ENCODE data around the gene FAM181A. TPM values are rescaled to one million over a fixed set of nuclear protein-coding genes. Genes with fewer than 3 reads are reported as not detected.
A peak's percentile ranks its signal among the peaks of the same experiment; 100 is the strongest.

The FAM181A gene
- total RNA-seq, 2 experiments from 2014 or later = not detected

DNA sequence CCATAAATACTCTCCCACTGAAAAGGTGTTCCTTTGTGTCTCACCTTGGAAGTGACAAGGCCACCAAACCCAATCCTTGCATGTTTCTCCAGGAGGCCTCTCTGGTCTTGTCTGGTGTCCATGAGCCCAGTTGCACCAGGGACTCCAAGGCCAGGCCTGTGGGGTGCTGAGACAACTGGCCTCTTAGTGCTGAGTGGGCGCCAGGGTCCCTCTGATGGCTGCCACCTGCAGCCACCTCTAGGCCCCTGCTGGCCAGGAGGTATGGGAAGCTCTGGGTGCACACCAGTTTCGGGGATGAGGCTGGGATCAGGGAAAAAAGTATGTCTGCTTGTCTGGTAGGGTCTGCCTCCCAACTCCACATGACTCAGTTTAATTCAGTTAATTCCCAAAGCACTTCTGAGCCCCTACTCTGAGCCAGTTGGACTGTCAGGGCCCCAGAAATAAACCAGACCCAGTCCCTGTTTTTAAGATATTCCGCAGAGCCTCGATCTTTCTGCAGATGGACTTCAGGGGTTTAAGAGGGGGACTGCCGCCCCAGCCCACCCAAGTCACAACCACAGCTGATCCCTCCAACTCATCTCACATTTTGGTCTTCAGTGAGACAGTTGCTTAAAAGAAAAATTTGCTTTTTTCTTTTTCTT, 15.0 kb upstream of the FAM181A start:
- Mint-ChIP-seq H3K27me3 (peaks cover 1% of the 10 kb centered on the region), H3K9me3 (peaks cover 17% of the 10 kb centered on the region), H3K4me1 (peaks cover 13% of the 10 kb centered on the region), H3K27ac (no peak overlapping the region), H3K36me3 (ENCODE audit: low read depth) (peaks cover 2% of the 10 kb centered on the region), H3K4me3 (no peak overlapping the region)
- no peak for DNase-seq
- POLR2A ChIA-PET = interaction anchor here (0.6 kb wide), 1 partner anchor 34 kb away, joined by 3 read pairs; no protein-coding TSS in a partner anchor
- CTCF ChIA-PET = interaction anchor here (0.8 kb wide), 1 partner anchor 25 kb away, joined by 3 read pairs; no protein-coding TSS in a partner anchor

DNA sequence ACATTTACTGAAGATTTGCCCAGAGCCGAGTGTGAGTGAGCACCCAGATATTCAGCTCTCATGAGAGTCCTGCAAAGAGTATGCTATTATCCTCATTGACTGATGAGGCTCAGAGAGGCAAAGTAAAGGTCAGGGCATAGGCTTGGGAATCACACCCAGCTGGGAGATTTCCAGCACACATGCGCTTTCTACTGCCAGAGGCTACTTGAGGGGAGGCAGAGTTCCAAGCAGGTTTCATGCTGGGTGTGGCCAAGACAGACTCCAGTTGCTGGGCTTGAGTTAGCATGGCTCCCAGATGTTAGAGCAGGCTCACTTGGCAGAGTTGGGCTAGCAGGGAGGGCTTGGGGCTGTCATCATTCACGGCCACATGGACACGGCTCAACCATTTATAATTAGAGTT, 14.4 kb upstream of the FAM181A start:
- no peak for DNase-seq
- ChIA-PET CTCF (interaction anchor here (1.0 kb wide), 1 partner anchor 17 kb away, joined by 3 read pairs; no protein-coding TSS in a partner anchor), POLR2A (no interaction called here)
- no peak overlapping the region for H3K27ac Mint-ChIP-seq
- H3K4me3 Mint-ChIP-seq = no peak overlapping the region
- H3K4me1 Mint-ChIP-seq = peaks cover 13% of the 10 kb centered on the region
- peaks cover 17% of the 10 kb centered on the region for H3K9me3 Mint-ChIP-seq
- H3K27me3 Mint-ChIP-seq = peaks cover 1% of the 10 kb centered on the region
- H3K36me3 Mint-ChIP-seq (ENCODE audit: low read depth) = peaks cover 2% of the 10 kb centered on the region

DNA sequence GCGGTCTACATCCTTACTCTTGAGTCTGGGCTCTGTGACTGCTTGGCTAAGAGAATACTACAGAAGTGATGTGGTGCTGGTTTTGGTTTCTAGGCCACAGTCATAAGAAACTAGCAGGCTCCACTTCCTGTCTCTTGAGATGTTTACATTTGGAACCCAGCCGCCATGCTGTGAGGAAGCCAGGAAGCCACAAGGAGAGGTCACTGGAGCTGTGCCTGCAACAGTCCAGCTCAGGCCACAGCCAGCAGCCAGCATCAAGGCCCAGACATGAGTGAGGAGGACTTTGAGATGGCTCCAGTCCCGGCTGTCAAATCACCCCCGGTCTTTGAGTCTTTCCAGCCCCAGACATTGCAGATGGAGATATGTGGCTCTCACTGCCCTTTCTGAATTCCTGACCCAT, 12.9 kb upstream of the FAM181A start:
- H3K36me3 Mint-ChIP-seq (ENCODE audit: low read depth) = peaks cover 2% of the 10 kb centered on the region
- peak overlapping the region; percentile 59 for H3K27ac Mint-ChIP-seq
- peaks cover 13% of the 10 kb centered on the region for H3K4me1 Mint-ChIP-seq
- peaks cover 1% of the 10 kb centered on the region for H3K27me3 Mint-ChIP-seq
- DNase-seq = peak; percentile 41
- CTCF ChIA-PET = interaction anchor here (1.0 kb wide), 1 partner anchor 9 kb away, joined by 3 read pairs; no protein-coding TSS in a partner anchor
- H3K9me3 Mint-ChIP-seq = peaks cover 17% of the 10 kb centered on the region
- POLR2A ChIA-PET = no interaction called here
- H3K4me3 Mint-ChIP-seq = no peak overlapping the region

GRCh38 chr14:93915070-93915705, 12.0 kb upstream of the FAM181A start:
- Mint-ChIP-seq H3K4me3 (no peak overlapping the region), H3K27ac (no peak overlapping the region), H3K36me3 (ENCODE audit: low read depth) (peaks cover 2% of the 10 kb centered on the region), H3K4me1 (peaks cover 13% of the 10 kb centered on the region), H3K27me3 (peaks cover 3% of the 10 kb centered on the region), H3K9me3 (peaks cover 21% of the 10 kb centered on the region)
- ChIA-PET POLR2A (no interaction called here), CTCF (interaction anchor here (0.9 to 1.4 kb wide), 3 partner anchors 8 to 24 kb away, joined by 3 to 5 read pairs (median 3); no protein-coding TSS in a partner anchor)
- no peak for DNase-seq

- H3K27ac Mint-ChIP-seq = no peak overlapping the region
- H3K27me3 Mint-ChIP-seq = peaks cover 3% of the 10 kb centered on the region
- H3K4me3 Mint-ChIP-seq = no peak overlapping the region
- H3K4me1 Mint-ChIP-seq = peaks cover 13% of the 10 kb centered on the region
- H3K9me3 Mint-ChIP-seq = peaks cover 21% of the 10 kb centered on the region
- peaks cover 2% of the 10 kb centered on the region for H3K36me3 Mint-ChIP-seq (ENCODE audit: low read depth)
- DNase-seq = no peak
- CTCF ChIA-PET = interaction anchor here (0.9 to 1.4 kb wide), 2 partner anchors 9 to 23 kb away, joined by 3 to 5 read pairs; no protein-coding TSS in a partner anchor
- POLR2A ChIA-PET = no interaction called here
These were observed 11.3 kb upstream of the FAM181A start for GRCh38 chr14:93915800-93916199.

DNA sequence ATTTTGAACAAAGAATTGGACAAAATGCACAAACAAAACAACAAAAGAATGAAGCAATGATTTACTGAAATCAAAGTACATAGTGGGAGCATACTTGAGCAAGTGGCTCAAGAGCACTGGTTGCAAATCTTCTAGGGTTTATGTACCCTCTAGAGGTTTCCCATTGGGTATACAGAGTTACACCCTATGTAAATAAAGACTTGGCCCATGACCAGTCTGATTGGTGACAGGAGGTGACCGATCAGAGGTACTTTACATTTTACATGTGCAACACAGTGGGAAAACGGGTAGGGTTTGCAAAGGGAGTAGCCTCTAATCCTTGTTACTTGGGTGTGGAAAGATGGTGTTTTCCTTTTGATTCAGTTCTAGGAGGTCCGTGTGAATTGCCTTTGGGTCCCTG, 10.6 kb upstream of the FAM181A start:
- DNase-seq = no peak
- Mint-ChIP-seq H3K9me3 (peaks cover 21% of the 10 kb centered on the region), H3K4me3 (no peak overlapping the region), H3K27ac (no peak overlapping the region), H3K27me3 (peaks cover 3% of the 10 kb centered on the region), H3K4me1 (peaks cover 13% of the 10 kb centered on the region), H3K36me3 (ENCODE audit: low read depth) (peaks cover 2% of the 10 kb centered on the region)
- POLR2A ChIA-PET = no interaction called here
- CTCF ChIA-PET = interaction anchor here (1.6 kb wide), 1 partner anchor 24 kb away, joined by 4 read pairs; no protein-coding TSS in a partner anchor

GRCh38 chr14:93917141-93917540, 10.0 kb upstream of the FAM181A start:
- no peak overlapping the region for H3K27ac Mint-ChIP-seq
- POLR2A ChIA-PET = no interaction called here
- H3K4me3 Mint-ChIP-seq = no peak overlapping the region
- CTCF ChIA-PET = interaction anchor here (1.6 kb wide), 1 partner anchor 23 kb away, joined by 4 read pairs; no protein-coding TSS in a partner anchor
- H3K36me3 Mint-ChIP-seq (ENCODE audit: low read depth) = peaks cover 2% of the 10 kb centered on the region
- H3K27me3 Mint-ChIP-seq = peaks cover 3% of the 10 kb centered on the region
- peaks cover 21% of the 10 kb centered on the region for H3K9me3 Mint-ChIP-seq
- H3K4me1 Mint-ChIP-seq = peaks cover 13% of the 10 kb centered on the region
- no peak for DNase-seq

DNA sequence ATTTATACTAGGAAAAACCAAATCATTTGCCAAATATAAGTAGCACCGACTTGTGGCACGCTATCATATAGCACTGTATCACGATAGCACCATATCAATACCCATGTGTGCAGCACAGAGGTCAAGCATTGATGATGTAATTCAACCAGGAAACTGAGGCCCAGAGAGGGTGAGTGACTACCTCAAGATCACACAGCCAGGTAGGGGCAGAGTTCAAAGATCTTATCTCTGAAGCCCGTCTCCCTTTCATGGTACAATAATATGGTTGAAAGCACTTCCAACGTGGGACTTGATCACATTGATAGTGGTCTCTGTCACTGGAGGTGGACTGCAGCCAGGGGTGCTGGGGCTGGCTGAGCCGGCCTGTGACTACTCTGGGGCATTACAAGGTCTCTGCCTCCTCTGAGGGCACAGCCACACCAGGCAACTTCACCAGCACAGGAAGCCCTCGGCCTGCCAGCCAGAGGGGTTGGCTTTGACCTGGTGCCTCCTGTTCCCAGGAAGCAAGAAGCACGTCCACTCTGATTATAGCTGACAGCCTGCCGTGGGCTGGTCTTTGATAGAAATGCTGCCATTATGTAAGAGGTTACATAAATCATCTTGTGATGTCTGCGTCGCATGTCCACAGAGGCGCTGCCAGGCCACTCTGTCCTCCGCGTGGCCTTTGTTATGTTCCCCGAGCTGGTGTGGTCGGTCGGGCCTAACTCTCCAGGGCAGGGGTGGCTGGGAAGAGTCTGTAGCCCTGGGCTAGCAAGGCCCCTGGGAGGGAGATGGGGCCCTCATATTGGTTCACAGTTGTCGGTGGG, 5.9 kb upstream of the FAM181A start:
- H3K27me3 Mint-ChIP-seq = peaks cover 3% of the 10 kb centered on the region
- no peak for DNase-seq
- H3K4me3 Mint-ChIP-seq = no peak overlapping the region
- CTCF ChIA-PET = interaction anchor here (1.3 kb wide), 1 partner anchor 12 kb away, joined by 3 read pairs; no protein-coding TSS in a partner anchor
- POLR2A ChIA-PET = no interaction called here
- H3K36me3 Mint-ChIP-seq (ENCODE audit: low read depth) = no peaks in the 10 kb centered on the region
- peaks cover 6% of the 10 kb centered on the region for H3K9me3 Mint-ChIP-seq
- H3K27ac Mint-ChIP-seq = no peak overlapping the region
- H3K4me1 Mint-ChIP-seq = no peaks in the 10 kb centered on the region

- DNase-seq = no peak
- CTCF ChIA-PET = interaction anchor here (0.7 to 2.1 kb wide), 5 partner anchors 9 to 81 kb away, joined by 3 to 8 read pairs (median 4); no protein-coding TSS in a partner anchor
- H3K4me1 Mint-ChIP-seq = no peaks in the 10 kb centered on the region
- peaks cover 4% of the 10 kb centered on the region for H3K9me3 Mint-ChIP-seq
- no peaks in the 10 kb centered on the region for H3K36me3 Mint-ChIP-seq (ENCODE audit: low read depth)
- H3K4me3 Mint-ChIP-seq = no peak overlapping the region
- H3K27me3 Mint-ChIP-seq = peaks cover 2% of the 10 kb centered on the region
- H3K27ac Mint-ChIP-seq = no peak overlapping the region
- POLR2A ChIA-PET = no interaction called here
These were observed 3.5 kb upstream of the FAM181A start for GRCh38 chr14:93923626-93924025.

DNA sequence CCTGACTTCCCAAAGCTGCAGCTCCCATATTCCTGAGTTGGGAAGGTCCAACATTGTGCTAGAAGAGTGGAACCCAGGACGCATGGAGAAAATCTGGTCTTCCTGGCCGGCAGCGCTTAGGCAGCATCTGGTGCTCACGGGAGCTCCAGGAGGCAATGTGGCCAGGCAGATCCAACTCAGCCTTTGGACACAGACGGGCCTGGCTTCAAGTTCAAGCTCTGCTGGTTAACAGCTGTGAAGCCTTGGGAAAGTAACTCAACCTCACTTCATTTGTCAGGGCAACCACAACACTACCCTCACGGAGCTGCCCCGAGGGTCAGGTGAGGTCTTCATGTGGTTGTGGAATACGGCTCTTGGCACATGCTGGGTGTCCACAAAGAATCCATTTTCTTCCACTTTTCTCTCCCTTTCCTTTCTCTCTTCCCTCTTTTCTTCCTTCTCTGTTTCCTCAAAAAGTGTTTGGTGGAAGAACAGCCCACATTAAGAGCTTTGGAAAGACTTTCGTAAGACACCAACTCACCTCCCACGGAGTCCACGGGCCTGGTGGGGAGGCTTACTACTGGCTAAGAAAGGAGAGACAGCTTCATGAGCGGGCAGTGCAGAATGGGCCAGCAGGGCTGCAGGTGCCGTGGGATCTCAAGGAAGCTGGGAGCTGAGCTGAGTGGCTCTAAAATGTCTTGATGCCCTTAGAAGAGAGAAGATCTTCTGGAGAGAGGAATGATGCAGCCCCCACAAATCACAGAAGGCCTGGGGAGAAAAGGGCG, 2.4 kb upstream of the FAM181A start:
- H3K27me3 Mint-ChIP-seq = peaks cover under 1% of the 10 kb centered on the region
- H3K9me3 Mint-ChIP-seq = peaks cover under 1% of the 10 kb centered on the region
- no peak overlapping the region for H3K27ac Mint-ChIP-seq
- no peak overlapping the region for H3K4me3 Mint-ChIP-seq
- no peak for DNase-seq
- CTCF ChIA-PET = interaction anchor here (0.9 to 2.1 kb wide), 3 partner anchors 10 to 80 kb away, joined by 4 to 5 read pairs (median 5); no protein-coding TSS in a partner anchor
- H3K36me3 Mint-ChIP-seq (ENCODE audit: low read depth) = no peaks in the 10 kb centered on the region
- H3K4me1 Mint-ChIP-seq = no peaks in the 10 kb centered on the region
- POLR2A ChIA-PET = no interaction called here

DNA sequence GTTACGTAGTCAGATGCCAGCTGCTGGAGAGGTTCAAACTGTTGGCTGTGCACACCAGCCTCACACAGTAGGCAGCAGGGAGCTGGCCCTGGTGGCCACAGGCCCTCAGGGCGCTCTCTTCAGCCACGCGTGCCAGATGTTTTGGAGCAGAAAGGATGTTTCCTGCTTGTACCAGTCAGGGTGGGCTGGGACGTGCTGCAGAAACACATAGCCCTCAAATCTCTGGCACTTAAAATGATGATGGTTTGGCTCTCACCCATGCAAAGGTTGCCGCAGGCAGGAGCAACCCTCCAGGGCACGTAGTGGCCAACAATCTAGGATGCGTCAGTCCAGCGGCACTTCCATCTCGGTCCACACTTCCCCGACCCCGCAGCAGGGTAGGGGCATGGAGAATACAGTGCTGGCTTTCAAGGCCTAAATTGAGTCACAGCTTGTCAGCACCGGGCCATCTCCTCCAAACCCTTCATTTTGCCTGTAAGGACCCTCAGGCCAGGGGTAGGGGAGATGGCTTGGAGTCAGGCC, 1.7 kb upstream of the FAM181A start:
- no peaks in the 10 kb centered on the region for H3K9me3 Mint-ChIP-seq
- H3K36me3 Mint-ChIP-seq (ENCODE audit: low read depth) = no peaks in the 10 kb centered on the region
- ChIA-PET CTCF (interaction anchor here (0.9 to 2.1 kb wide), 3 partner anchors 10 to 79 kb away, joined by 4 to 5 read pairs (median 5); no protein-coding TSS in a partner anchor), POLR2A (no interaction called here)
- H3K27me3 Mint-ChIP-seq = no peaks in the 10 kb centered on the region
- H3K4me3 Mint-ChIP-seq = no peak overlapping the region
- H3K4me1 Mint-ChIP-seq = no peaks in the 10 kb centered on the region
- no peak overlapping the region for H3K27ac Mint-ChIP-seq
- no peak for DNase-seq

Measured in activated CD4-positive, alpha-beta T cell treated with anti-CD3 and anti-CD28 coated beads, Interleukin-2, amount 10 ng/mL, durations not matched to agents 7 days and 5 days (primary cell).